Inflammatory macrophage treated with lipopolysaccharide for 4 hours (primary cell): Measurements from ENCODE around the gene STK26.
"Not testable (repeated sequence)": the region's sequence is repeated elsewhere in the genome, so short reads cannot be mapped to it uniquely, and the experiment has no call there.

ENCODE experiments used
- DNase-seq: peaks from one replicate; pipeline ENCODE4 v3.0.0-alpha.2; 2020

STK26 gene

DNA sequence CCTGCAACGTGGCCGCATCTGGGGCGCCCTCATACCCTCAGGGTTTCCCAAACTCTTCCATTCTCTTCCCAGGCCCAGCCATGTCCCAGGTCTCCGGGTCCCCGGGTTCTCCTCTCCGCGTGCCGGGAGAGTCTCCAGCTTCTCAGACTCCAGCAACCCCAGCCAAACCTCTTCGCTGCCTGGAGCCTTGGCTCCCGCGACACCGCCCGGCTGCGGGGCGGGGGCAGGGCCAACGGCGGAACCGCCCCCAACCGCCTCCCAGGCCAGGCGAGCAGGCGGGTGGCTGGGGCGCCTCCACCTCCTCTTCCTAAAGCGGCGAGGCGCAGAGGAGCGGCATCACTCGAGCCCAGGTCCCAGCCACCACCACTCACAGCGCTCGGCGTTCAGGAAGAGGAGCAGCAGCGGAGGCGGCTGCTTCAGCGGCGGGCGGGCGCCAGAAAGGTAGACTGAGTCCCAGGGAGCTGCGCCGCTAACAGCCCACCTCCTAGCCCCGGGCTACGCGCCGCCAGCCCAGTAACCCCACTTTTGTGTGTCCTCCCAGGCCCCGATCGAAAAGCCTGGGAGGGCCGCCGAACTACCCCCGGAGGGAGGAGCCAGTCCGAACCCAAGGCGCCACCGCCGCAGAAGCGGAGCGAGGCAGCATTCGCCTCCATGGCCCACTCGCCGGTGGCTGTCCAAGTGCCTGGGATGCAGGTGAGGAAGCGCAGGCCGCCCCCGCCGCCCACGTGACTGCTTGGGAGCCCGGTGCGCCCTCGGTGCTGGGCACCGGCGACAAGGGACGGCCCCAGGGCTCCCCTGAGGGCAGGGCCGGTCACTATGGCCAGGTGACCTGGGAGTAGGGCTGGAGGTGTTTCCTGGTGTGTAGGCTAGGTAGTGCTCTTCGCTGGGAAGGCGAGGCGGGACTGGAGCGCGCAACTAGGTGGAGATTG lies at the start of gene STK26:
Gene STK26, plus strand, starts transcription at position 336 of the 929 bp plus-strand sequence. Its CDS starts 316 bp downstream, at position 652.
- DNase-seq, result peak; percentile 71

DNA sequence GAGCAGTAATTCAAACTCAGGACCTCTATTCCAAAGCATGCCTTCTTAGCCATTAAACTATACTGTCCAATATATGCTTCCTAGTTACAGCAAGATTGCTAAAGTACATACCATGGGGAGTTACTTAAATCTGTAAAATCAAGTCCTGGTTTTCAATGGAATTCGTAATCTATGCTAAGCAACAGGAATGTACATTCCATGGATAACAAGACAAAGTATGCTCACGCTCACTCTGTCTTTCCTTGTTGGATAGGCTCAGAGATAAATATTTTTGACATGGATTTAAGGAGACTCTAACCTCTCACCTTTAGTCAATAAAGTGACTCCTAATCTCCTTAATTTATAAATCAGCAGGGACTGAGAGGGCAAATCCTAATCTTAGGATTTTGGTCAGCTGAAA lies 47.3 kb upstream of the STK26 start:
- DNase-seq, result no peak

- no peak for DNase-seq
Observed at GRCh38 chrX:131977619-131978018, 45.5 kb upstream of the STK26 start.

- no peak for DNase-seq
Observed at GRCh38 chrX:131979116-131979515, 44.0 kb upstream of the STK26 start.

DNA sequence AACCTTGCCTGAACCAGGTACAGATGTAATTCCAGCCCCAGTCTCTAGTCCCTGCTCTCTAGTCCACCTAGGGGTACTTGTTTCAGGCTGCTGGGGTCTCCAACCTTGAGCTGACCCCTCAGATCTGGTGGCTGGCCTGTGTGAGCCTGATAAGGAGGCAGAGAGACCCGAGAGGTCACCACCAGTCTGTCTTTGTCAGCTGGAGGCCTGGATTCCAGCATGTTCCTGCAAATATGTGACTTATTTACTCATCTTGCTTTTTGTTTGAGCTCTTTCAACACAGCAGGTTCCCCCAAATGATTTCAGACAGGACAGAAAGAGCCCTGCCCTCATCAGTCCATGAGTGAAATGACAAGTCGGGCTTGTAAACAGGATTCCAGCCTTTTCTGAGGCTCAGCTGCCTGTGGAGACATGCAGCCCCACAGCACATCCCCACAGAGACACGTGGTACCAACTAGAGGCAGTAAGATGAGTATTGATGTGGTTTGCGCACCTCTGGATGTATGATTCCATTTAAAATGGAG lies 37.5 kb upstream of the STK26 start:
- peak; percentile 23 for DNase-seq

DNA sequence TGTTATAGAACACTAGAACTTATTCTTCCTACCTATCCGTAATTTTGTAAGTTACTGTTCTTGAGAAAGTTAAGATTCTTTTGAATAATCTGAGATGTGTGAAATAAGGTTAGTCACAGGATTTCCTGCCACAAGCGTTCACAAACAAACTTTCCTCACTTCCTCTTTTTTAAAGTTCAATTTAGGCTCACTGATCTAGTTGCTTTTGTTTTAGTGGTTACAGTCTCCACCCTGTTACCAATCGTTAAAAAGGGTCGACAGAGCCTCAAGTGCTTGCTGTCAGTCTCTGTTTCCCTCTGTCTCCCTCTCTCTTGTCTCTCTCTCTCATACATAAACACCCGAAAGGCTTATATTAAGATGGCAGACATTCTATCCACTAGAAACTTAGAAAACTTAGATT lies 35.9 kb upstream of the STK26 start:
- DNase-seq, result peak; percentile 83

GRCh38 chrX:131988236-131988635 lies 34.9 kb upstream of the STK26 start:
- no peak for DNase-seq

GRCh38 chrX:132001127-132001526 lies 22.0 kb upstream of the STK26 start:
- DNase-seq, result no peak

GRCh38 chrX:132004728-132005127 lies 18.4 kb upstream of the STK26 start:
- DNase-seq, result peak; percentile 47

GRCh38 chrX:132009350-132009749 lies 13.8 kb upstream of the STK26 start:
- no peak for DNase-seq

DNA sequence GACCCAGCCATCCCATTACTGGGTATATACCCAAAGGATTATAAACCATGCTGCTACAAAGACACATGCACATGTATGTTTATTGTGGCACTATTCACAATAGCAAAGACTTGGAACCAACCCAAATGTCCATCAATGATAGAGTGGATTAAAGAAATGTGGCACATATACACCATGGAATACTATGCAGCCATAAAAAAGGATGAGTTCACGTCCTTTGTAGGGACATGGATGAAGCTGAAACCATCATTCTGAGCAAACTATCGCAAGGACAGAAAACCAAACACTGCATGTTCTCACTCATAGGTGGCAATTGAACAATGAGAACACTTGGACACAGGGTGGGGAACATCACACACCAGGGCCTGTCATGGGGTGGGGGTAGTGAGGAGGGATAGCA lies 12.9 kb upstream of the STK26 start:
- not testable (repeated sequence) for DNase-seq

DNA sequence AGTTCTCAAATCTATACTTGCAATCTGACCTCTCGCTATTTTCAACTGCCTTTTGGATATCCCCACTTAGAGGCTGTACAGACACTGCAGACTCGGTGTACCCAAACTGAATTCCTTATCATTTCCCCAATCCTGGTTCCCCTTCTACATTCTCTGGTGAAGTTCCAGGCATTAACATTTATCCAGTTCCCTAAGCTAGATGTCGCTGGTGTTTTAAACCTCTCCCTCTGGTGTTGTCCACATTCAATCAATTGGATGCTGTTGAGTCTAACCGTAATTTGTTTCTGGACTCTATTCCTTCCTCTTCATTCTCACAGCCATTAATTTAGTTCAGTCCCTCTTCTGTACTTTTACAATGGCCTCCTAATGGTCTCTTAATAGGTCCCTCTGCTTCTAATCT lies 7.2 kb upstream of the STK26 start:
- DNase-seq, result no peak

DNA sequence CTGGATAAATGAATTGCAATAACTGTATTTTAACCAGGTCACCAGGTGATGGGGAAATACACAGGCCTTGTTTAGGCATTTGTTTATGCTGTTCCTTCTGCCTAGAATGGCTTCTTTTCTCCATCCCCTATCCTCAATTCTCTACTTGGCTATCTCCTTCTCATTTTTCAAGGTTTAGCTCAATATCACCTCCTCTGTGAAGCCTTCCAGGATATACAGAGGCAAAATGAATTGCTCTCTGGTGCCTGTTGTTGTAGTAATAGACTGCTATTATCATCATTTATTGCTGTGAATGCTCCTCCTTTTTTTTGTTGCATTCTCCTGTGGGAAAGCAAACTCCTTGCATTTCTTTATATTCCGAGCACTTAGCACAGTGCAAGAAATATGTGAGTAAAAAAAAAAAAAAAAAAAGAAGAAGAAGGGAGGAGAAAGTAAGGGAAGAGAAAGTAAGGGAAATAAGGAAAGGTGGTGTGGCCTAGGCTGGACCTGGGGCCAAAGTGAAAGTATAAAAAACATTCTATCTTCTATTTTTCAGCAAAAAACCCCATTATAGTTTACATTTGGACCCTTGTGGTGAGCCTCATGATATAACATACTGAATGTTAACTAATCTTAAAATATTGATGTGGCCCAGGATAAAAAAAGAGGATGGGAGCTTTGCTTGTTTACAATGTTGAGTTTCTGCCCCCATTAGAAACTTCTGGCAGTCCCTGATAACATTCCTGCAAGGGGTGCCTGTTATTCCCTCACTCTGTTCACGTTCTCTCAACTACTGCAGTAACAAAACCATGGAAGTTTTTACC lies 6.3 kb upstream of the STK26 start:
- no peak for DNase-seq

DNA sequence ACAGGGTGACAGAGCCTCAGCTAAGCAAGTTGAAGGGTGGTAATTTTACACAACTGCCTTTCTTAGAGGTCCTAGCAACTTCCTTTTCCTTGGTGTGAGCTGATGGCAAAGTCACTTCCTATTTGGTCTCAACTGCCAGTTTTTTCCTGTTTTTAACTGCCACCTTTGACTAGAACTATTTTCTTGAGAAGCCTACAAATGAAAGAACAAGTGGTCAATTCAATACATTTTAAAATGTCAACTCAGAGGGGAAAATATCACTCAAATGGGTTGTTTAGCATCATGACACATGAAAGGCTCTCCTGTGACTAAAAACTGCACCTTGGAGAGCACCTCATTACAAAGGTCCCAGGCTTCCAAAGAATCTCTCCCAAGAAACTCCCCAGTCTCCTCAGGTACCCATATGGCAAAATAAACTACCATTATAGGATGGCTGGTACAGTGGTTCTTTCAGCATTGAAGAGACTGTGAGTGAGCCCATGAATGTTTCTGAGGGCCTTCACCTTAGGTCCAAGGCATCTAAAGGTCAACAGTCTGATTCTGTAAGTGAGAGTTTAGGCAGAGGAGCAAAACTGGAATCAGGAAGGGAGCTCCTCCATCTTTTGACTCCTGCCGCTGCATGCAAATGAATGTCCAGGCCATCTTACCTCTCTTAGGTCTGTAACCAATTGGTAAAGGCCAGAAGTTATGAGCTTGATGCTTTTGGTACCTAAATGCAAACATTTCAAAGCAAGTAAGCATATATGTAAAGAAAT lies 5.5 kb upstream of the STK26 start:
- peak; percentile 40 for DNase-seq

- DNase-seq, result no peak
Observed at GRCh38 chrX:132022198-132022966, 720 bp upstream of the STK26 start.

DNA sequence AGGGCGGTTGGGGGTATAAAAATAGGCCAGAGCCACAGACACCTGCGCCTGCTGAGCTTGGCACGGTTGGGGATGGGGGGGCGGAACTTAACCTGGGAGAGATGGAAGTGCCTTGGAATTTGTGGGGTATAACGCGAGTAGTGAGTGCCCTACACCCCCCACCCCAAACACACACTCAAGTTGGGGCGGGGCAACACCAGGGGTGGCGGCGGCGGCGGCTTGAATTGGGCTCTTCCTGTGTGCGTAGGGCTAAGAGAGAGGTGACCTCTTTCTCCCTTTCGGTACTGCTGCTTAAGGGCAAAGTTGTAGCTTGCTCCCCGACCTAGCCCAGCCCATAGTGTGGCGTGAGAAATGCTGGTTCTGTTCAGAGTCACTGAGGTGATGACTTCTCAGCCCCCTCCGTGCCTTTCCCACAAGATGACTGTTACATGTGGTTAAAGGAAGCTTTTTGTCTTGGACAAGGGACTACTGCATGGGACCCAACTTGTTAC lies 839 bp downstream of the STK26 start:
- peak; percentile 27 for DNase-seq

GRCh38 chrX:132025041-132025440 lies 1.9 kb downstream of the STK26 start:
- no peak for DNase-seq

- DNase-seq, result no peak
Observed at GRCh38 chrX:132030264-132030663, 7.2 kb downstream of the STK26 start.

- DNase-seq, result no peak
Observed at GRCh38 chrX:132031867-132032266, 8.8 kb downstream of the STK26 start.

DNA sequence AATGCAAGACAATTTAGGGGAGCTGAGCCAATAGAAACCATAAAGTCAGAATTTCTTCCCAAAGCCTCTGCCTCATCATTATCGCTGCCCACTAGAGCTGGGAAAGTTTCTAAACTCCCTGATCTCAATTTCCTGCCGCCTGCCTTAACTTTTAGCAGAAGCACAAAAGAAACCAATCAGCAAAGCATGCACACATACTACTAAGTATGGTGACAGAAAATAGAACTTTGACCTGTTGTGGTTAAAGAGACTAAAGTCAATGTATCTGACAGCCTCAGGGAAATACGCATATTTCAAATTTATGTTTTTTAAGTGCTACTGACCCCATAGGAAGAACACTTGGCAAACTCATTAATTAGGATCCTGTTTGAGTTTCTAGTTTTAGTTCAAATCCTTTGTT lies 10.1 kb downstream of the STK26 start:
- DNase-seq, result no peak

DNA sequence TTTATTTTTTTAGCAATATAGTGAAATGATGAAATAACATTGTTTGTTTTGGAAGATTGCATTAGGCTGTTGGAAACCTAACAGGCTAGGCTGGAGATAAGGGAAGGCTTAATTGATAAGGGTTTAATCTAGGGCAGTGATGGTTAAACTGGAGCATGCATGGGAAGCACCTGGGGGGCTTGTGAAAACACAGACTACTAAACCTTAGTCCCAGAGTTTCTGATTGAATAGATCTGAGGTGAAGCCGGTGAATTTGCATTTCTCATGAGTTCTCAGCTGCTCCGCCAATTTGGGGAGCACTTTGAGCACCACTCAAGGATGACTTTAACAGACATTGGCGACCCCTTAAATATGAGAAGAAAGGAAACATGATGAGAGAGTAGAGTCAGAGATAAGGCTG lies 11.5 kb downstream of the STK26 start:
- DNase-seq, result no peak

DNA sequence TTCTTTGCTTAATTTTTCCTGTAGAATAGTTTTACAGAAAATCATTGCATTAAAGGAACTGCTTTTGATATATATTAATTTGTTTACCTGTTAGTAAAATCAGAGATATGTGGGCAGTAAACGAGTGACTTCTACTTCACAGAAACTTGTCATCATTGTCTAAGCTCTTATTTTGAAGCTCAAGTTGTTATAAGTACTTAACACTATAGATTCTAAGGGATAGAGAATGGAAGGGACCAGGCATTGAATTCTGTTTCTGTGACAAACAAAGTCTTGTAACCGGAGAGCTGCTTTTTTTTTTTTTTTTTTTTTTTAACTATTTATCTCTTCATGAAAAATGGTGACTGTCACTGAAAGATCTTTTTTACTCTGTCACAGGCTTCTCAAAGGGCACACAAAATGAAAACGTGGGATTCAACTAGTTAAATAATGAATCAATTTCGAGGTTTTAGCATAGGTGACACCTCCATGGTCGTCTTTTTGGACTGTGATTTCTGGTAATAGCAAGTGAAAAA lies 14.4 kb downstream of the STK26 start:
- DNase-seq, result no peak
